ENCODE measurements around the gene CARF.
"Not testable (repeated sequence)": the region's sequence is repeated elsewhere in the genome, so short reads cannot be mapped to it uniquely, and the experiment has no call there.

The CARF gene

DNA sequence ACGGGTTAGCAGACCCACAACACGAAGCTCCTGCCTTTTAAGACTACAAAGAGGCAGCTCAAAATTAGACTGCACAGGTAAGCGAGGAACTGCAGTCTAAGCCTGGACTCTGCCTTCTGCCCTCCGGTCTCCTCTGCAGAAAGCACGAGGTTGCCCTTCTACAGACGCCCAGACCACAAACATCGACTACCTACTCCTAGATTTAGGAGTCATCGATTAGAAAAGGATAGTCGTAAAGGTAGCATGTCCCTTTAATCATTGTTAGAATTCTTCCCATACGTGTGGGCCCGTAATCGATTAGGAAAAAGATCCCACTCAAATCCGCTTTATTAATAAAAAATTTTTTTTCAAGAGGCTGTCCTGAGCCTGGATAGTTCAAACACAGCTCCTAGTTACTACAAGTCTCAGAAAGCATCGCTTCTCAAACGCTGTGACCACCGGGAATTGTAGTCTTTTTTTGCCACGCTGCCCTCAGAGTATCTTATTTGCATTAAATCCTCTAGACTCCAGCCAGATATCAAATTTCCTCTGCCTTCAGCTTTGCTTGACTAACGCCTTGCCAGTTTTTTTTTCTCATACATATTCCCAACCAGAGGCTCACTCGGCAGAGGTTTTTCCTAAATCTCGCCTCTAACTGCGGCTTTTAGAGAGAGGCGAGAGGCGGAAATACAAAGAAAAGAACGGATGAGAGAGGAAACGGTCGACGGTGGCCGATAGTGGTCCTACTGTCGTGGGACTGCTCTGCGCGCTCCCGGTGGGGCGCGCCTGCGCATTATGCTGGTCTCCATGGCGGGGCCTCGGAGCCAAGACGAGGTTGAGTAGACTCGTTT, at the start of gene CARF, which contains the start of gene WDR12:
TSS of gene CARF (plus strand) at position 764 of the 830 bp plus-strand sequence. CDS start 29,628 bp downstream, outside the sequence.
TSS of gene WDR12 (minus strand) at position 162 of the 830 bp plus-strand sequence. CDS start 197 bp downstream, outside the sequence.
- DNase-seq, result peak; percentile 89

DNA sequence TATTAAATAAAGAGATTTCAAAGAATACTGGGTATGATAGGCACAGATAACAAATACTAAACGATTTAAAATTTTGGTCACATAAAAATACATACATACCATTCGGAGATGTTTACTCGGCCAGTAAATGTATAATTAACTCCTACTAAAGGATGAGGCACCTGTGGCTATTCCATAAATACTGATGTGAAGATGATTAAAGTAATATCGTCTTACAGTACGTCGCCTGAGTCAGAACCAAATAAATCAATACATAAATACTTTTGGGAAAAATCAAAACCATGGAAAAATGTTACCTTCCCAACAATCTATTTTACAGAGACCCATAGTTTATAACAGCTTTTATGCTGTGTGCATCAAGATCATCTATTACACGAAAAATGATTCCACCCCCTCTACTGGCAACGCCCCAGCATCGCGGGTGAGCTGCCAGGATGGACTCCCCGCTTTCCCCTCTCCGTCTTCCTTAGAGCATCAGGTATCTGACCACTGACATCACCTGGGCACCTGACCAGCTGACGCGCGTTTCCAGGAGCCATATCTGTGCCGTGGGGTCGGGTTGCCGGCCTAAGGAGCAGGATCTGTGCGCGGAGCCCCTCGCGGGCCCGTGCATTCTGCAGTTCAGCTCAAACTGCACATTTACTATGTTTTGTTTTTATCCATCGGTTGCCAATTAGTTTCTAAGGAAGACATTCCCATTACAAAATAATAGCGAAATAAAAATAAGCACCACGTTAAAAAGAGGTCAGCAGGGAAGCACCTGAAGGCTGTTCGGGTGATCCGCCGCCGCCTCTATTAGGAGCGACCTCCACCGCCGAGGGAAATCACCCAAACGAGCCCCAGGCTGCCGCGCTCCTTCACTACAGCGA, 41.4 kb upstream of the CARF start:
- DNase-seq, result peak; percentile 57

DNA sequence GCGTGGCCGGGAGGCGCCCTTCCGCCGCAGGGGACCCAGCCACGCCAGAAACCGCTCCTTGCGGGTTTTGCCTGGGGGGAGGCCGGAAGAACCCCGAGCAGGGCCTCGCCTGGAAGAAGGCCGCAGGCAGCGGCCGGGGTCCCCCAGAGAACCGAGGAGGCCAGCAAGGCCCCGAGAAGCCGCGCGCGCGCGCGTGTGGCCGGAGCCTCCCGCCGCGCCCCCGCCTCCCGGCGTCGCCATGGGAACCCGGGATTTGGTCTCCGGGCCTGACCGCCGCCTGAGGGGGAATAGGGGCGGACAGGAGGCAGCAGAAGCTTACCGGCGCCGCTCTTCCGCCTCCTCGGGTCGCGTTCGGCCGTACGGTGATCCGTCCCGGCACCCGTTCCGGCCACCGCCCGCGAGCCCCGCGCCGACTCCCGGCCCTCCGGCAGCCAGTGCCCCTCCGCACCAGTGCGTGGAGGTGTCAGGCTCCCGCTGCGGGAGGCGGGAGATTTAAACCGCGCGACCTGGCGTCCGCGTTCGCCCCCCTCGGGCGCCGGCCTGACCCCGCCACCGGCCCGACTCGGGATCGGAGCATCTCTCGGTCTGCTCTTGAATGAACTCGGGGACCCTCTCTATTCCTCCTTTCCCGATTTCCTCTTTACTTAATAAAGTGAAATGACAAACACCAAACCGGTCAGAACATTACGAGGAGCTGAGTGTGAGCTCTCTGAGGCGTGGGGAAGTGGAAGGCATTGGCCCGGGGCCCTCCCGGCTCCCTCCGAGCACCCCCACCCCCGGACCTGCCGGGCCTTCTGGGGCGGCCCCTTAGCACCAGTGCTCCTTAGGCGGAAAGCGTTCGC, 40.6 kb upstream of the CARF start, which contains the start of gene ICA1L:
TSS of gene ICA1L (minus strand) at position 467 of the 842 bp plus-strand sequence. CDS start 42,757 bp downstream, outside the sequence.
- peak; percentile 42 for DNase-seq

DNA sequence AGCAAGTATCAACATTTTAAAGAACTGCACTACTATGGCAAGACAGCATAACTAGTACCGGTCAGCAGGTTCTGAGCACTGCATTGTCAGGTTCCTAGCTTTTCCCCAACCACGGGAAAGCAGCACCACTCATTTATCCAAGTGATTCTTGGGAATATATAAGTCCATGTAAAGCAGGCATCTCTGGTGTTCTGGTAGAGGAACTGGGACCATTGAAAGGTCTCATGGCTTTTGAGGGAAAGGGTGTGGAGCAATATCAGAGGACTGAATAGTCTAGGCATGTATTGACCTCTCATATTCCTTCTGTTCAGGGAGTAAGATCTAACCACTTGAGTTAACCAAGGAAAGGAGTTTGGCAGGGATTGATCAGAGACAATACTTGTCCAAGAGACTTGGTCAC, 34.4 kb upstream of the CARF start:
- DNase-seq, result no peak

DNA sequence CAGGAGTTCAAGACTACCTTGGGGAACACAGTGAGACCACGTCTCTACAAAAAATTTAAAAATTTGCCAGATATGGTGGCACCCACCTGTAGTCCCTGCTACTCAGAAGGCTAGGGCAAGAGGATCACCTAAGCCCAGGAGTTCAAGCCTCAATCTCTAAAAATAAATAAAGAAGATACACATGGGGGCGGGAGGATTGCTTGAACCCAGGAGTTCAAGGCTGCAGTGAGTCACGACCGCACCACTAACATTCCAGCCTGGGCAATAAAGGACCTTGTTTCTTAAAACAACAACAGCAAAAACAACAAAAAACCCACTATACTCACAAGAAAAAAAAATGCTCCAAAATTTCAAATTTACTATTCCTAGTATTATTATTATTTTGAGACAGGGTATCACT, 30.5 kb upstream of the CARF start:
- no peak for DNase-seq

GRCh38 chr2:202883987-202884675, 27.9 kb upstream of the CARF start:
- DNase-seq, result no peak

GRCh38 chr2:202885190-202885589, 26.9 kb upstream of the CARF start:
- DNase-seq, result no peak

DNA sequence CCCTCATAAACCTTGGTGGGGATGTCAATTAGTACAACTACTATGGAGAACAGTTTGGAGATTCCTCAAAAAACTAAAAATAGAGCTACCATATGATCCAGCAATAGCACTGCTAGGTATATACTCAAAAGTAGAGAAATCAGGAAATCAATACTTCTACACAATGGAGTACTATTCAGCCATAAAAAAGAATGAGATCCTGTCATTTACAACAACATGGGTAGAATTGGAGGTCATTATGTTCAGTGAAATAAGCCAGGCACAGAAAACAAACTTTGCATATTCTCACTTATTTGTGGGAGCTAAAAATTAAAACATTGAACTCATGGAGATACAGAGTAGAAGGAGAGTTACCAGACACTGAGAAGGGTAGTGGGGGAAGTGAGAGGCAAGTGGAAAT, 6.6 kb upstream of the CARF start:
- not testable (repeated sequence) for DNase-seq

GRCh38 chr2:202908186-202908585, 3.9 kb upstream of the CARF start:
- no peak for DNase-seq

GRCh38 chr2:202909394-202910192, 2.5 kb upstream of the CARF start:
- no peak for DNase-seq

GRCh38 chr2:202910250-202910649, 1.8 kb upstream of the CARF start:
- not testable (repeated sequence) for DNase-seq

DNA sequence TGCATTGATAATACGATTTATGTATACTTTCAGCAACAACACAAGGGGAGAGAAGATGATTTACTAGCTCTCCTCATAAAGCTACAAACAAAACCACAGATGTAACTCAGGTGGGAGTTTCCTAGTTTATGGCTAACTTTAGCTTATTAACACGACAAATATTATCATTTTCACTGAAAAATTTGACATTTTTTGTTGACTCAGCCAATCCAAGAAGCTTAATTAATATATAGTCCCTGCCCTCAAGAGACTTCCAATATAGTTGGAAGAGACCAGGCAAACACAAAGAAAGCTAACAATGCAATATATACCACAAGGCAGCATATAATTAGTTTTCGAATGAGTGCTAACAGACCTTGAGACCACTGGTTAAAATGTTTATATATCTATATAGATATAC, 1.4 kb upstream of the CARF start:
- no peak for DNase-seq

- DNase-seq, result peak; percentile 53
Observed at GRCh38 chr2:202911203-202911511, 918 bp upstream of the CARF start.

DNA sequence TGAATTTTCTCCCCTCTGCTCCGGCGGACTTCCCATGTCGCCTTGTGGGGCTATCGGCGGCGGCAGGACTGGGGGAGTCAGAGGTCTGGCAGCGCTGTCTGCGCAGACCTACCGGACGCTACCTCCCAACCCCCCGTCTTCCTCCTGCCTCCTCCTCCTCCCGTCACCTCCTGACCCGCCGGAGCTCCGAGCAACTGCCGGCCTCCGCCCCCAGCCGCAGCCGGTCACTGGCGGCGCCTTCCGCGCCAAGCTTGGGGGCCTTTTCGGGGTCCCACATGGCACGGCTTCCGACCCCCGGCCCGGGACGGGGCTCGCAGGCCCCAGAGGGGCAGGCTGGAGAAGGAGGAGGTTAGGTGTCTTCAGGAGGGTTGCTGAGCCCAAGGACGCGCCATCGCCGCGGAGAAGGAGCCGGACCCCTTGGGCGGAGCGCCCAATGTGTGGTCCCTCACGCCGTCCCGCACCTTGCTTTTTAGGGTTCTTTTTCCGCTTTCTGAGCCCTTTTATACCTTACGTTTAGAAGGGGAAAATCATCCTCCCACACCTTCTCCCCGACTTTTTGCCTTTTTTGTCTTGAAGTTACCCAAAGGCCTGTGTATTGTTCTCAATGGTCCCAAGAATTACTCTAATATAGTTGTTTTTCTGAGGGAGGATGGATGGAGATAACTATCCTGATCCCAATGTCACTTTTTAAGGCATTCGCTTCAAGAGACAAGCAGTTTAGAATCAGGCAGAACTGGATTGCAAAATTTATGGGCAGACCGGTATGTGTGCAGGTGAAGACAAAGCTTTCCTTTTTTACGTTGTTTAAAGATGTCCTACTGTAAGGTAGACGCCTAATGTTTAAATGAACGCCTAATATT, 497 bp downstream of the CARF start:
- DNase-seq, result not testable (repeated sequence)

DNA sequence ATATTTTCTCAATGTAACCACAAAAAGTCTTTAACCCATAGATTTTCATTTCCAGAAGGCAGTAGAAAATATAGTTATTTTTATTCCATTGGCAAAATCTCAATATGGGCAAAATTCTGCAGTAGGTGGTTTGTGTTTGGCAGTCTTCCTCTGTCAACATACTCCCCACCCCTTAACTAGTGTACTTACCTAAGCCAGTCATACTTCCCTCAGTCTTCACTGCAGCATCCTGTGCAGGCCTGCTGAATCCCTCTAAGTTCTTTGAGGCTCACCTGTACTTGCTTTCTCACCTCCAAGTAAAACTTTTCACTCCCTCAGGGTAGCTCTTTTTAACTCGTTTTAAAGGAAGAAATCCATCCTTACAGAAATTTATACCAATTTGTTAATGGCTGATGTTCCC, 6.8 kb downstream of the CARF start:
- no peak for DNase-seq

GRCh38 chr2:202932425-202933138, 20.5 kb downstream of the CARF start:
- no peak for DNase-seq

GRCh38 chr2:202933139-202933510, 21.1 kb downstream of the CARF start:
- no peak for DNase-seq

GRCh38 chr2:202933958-202934357, 21.9 kb downstream of the CARF start:
- no peak for DNase-seq

DNA sequence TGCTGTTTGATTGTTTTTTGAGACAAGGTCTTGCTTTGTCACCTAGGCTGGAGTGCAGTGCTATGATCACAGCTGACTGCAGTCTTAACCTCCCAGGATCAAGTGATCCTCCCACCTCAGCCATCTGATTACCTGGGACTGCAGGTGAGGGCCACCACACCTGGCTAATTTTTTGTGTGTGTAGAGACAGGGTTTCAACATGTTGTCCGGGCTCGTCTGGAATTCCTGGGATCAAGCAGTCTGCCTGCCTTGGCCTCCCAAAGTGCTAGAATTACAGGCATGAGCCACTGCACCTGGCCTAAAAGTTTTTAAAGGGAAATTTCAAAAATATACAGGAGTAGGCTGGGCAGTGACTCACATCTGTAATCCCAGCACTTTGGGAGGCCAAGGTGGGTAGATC, 22.4 kb downstream of the CARF start:
- DNase-seq, result no peak

GRCh38 chr2:202938960-202939359, 26.9 kb downstream of the CARF start:
- no peak for DNase-seq

Data from NCI-H1092 (cell line).